ENCODE results near the gene CARD14. TPM values are rescaled to one million over a fixed set of nuclear protein-coding genes. Genes with fewer than 3 reads are reported as not detected.

The CARD14 gene
- total and polyA plus RNA-seq, 2 donors (not counting 1 experiment from before 2014, with no cell fraction given) = not detected

DNA sequence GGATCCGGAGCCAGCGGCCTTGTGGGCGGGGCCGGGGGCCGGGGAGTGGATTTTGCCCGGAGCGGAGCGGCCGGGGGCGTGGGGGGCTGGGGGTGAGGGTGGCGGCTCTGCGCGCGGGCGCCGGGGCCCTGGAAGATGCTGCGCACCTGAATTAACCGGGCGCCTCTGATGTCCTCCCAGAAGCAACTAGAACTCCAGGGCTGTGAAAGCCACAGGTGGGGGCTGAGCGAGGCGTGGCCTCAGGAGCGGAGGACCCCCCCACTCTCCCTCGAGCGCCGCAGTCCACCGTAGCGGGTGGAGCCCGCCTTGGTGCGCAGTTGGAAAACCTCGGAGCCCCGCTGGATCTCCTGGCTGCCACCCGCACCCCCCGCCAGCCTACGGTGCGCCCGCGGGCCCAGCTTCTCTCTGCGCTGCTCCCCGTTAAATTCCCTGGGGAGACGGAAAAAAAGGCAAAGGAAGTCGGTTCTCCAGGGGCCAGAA, 50.9 kb downstream of the CARD14 start:
- ATAC-seq (ENCODE audit: low read depth) (no peak), DNase-seq (peak; percentile 50)
- Mint-ChIP-seq H3K4me1 (peaks cover 22% of the 10 kb centered on the region), H3K9me3 (ENCODE audit: insufficient read depth) (no peaks in the 10 kb centered on the region), H3K27me3 (no peaks in the 10 kb centered on the region), H3K4me3 (peak overlapping the region; percentile 84), H3K27ac (peak overlapping the region; percentile 11)
- H3K9me3 ChIP-seq (ENCODE audit: control extremely low read depth in 1 of 3, control insufficient read depth in 2 of 3, insufficient read depth in 1 of 3, low read length in 2 of 3) = peaks cover 0 to 2% (median 0%) of the 10 kb centered on the region in 3 donors
- peak overlapping the region in 1 of 2 donors; percentile 96 for H3K27ac ChIP-seq (ENCODE audit: low read length in 2 of 2)
- peak overlapping the region in 4 of 5 experiments; percentile 63 to 86 (median 76) for H3K4me3 ChIP-seq (ENCODE audit: control extremely low read depth in 1 of 5, extremely low read depth in 1 of 5, insufficient read depth in 1 of 5, low read depth in 2 of 5, low read length in 4 of 5)
- ChIA-PET CTCF (no interaction called here), POLR2A (no interaction called here)
- H3K9ac ChIP-seq (ENCODE audit: low read length) = peak overlapping the region; percentile 93
- peak overlapping the region; percentile 71 for H2AFZ ChIP-seq (ENCODE audit: insufficient read depth, low read depth, low read length, poor library complexity, severe bottlenecking)
- H3K4me1 ChIP-seq (ENCODE audit: control insufficient read depth in 2 of 2, insufficient read depth in 2 of 2, low read length in 2 of 2) = peaks cover 10 to 30% of the 10 kb centered on the region in 2 donors
- intact Hi-C loops (cut with micrococcal nuclease) = no loop called here
- peaks cover 23% of the 10 kb centered on the region for H3K79me2 ChIP-seq (ENCODE audit: control insufficient read depth, insufficient read depth, low read length)
- peak overlapping the region; percentile 99 for H3K4me2 ChIP-seq (replicated peaks; ENCODE audit: low read depth, low read length, poor library complexity, severe bottlenecking)
- H3K27me3 ChIP-seq (replicated peaks in 1 of 4; ENCODE audit: control extremely low read depth in 1 of 4, control insufficient read depth in 3 of 4, insufficient read depth in 4 of 4, low read length in 3 of 4) = peaks cover 0 to 2% (median 0%) of the 10 kb centered on the region in 4 experiments
- H3K36me3 ChIP-seq (replicated peaks in 1 of 2; ENCODE audit: control extremely low read depth in 1 of 2, control insufficient read depth in 1 of 2, extremely low read depth in 1 of 2, insufficient read depth in 2 of 2, low read length in 1 of 2) = peaks cover 0 to 6% of the 10 kb centered on the region in 2 experiments
- no peak for TF ChIP-seq EZH2 (IDR thresholded peaks at IDR 0.05; ENCODE audit: borderline replicate concordance, insufficient read depth, low read depth, low read length, poor library complexity, severe bottlenecking)
- TF ChIP-seq, protein P1, sequence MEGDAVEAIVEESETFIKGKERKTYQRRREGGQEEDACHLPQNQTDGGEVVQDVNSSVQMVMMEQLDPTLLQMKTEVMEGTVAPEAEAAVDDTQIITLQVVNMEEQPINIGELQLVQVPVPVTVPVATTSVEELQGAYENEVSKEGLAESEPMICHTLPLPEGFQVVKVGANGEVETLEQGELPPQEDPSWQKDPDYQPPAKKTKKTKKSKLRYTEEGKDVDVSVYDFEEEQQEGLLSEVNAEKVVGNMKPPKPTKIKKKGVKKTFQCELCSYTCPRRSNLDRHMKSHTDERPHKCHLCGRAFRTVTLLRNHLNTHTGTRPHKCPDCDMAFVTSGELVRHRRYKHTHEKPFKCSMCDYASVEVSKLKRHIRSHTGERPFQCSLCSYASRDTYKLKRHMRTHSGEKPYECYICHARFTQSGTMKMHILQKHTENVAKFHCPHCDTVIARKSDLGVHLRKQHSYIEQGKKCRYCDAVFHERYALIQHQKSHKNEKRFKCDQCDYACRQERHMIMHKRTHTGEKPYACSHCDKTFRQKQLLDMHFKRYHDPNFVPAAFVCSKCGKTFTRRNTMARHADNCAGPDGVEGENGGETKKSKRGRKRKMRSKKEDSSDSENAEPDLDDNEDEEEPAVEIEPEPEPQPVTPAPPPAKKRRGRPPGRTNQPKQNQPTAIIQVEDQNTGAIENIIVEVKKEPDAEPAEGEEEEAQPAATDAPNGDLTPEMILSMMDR (IDR thresholded peaks at IDR 0.05) = no peak
- WGBS (ENCODE audit: insufficient coverage) = 27% methylated on average over 29 of the region's 41 CpGs
- H4K20me1 ChIP-seq (ENCODE audit: control insufficient read depth, insufficient read depth, low read length, poor library complexity, severe bottlenecking) = peaks cover 23% of the 10 kb centered on the region

DNA sequence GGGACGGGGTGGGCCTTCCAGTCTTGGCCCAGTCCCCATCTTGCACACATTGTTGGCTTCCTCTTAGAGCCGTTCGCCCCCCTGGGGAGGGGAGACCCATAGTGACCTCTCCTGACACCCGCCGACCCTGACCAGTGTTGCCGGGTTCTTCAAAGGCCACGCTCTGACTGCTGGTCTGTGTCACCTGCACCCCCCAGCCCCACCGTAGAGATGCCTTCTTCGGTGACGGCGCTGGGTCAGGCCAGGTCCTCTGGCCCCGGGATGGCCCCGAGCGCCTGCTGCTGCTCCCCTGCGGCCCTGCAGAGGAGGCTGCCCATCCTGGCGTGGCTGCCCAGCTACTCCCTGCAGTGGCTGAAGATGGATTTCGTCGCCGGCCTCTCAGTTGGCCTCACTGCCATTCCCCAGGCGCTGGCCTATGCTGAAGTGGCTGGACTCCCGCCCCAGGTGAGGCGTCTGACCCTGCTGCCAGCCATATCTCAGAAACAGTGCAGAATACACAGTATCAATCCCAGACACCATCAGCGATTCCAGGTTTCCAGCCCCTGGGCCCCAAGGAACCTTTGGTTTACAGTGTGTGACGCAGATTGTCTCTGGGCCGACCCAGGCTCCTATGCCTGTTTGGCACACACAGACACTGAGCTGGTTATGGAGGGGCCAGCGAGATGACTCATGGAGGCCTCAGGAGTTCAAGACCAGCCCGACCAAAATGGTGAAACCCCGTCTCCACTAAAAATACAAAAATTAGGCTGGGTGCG, 51.7 kb downstream of the CARD14 start:
- peaks cover 19% of the 10 kb centered on the region for H4K20me1 ChIP-seq (ENCODE audit: control insufficient read depth, insufficient read depth, low read length, poor library complexity, severe bottlenecking)
- Mint-ChIP-seq H3K9me3 (ENCODE audit: insufficient read depth) (no peaks in the 10 kb centered on the region), H3K4me3 (peak overlapping the region; percentile 84), H3K27me3 (no peaks in the 10 kb centered on the region), H3K4me1 (peaks cover 22% of the 10 kb centered on the region), H3K27ac (peak overlapping the region; percentile 37)
- no peak overlapping the region for H3K9ac ChIP-seq (ENCODE audit: low read length)
- H3K9me3 ChIP-seq (ENCODE audit: control extremely low read depth in 1 of 3, control insufficient read depth in 2 of 3, insufficient read depth in 1 of 3, low read length in 2 of 3) = peaks cover 0 to 2% (median 0%) of the 10 kb centered on the region in 3 donors
- H3K4me2 ChIP-seq (replicated peaks; ENCODE audit: low read depth, low read length, poor library complexity, severe bottlenecking) = peak overlapping the region; percentile 99
- ATAC-seq (ENCODE audit: low read depth) (no peak), DNase-seq (no peak)
- intact Hi-C loops (cut with micrococcal nuclease) = no loop called here
- peaks cover 10 to 30% of the 10 kb centered on the region in 2 donors for H3K4me1 ChIP-seq (ENCODE audit: control insufficient read depth in 2 of 2, insufficient read depth in 2 of 2, low read length in 2 of 2)
- TF ChIP-seq, protein P1 (IDR thresholded peaks at IDR 0.05) = no peak
- no peak for TF ChIP-seq EZH2 (IDR thresholded peaks at IDR 0.05; ENCODE audit: borderline replicate concordance, insufficient read depth, low read depth, low read length, poor library complexity, severe bottlenecking)
- CTCF ChIA-PET = interaction anchor here (0.7 kb wide), 1 partner anchor 26 kb away, joined by 3 read pairs; no protein-coding TSS in a partner anchor
- H3K79me2 ChIP-seq (ENCODE audit: control insufficient read depth, insufficient read depth, low read length) = peaks cover 20% of the 10 kb centered on the region
- POLR2A ChIA-PET = no interaction called here
- H3K4me3 ChIP-seq (ENCODE audit: control extremely low read depth in 1 of 5, extremely low read depth in 1 of 5, insufficient read depth in 1 of 5, low read depth in 2 of 5, low read length in 4 of 5) = no peak overlapping the region
- WGBS (ENCODE audit: insufficient coverage) = 98% methylated on average over 27 of the region's 29 CpGs
- no peak overlapping the region for H3K27ac ChIP-seq (ENCODE audit: low read length in 2 of 2)
- H2AFZ ChIP-seq (ENCODE audit: insufficient read depth, low read depth, low read length, poor library complexity, severe bottlenecking) = no peak overlapping the region
- H3K36me3 ChIP-seq (replicated peaks in 1 of 2; ENCODE audit: control extremely low read depth in 1 of 2, control insufficient read depth in 1 of 2, extremely low read depth in 1 of 2, insufficient read depth in 2 of 2, low read length in 1 of 2) = peaks cover 0 to 3% of the 10 kb centered on the region in 2 experiments
- peaks cover 0 to 2% (median 0%) of the 10 kb centered on the region in 4 experiments for H3K27me3 ChIP-seq (replicated peaks in 1 of 4; ENCODE audit: control extremely low read depth in 1 of 4, control insufficient read depth in 3 of 4, insufficient read depth in 4 of 4, low read length in 3 of 4)

Measured in B cell (primary cell).